GM18873 (cell line): ENCODE measurements around the gene PLXNA4.

ENCODE experiments used
- ATAC-seq: cut with Tn5 transposase; IDR thresholded peaks from one replicate; pipeline ENCODE4 v1.9.1; 2021; ENCODE audit warnings: mild to moderate bottlenecking, moderate library complexity, moderate number of reproducible peaks; ENCODE audit not compliant: unreplicated experiment, low FRiP score

PLXNA4 gene

DNA sequence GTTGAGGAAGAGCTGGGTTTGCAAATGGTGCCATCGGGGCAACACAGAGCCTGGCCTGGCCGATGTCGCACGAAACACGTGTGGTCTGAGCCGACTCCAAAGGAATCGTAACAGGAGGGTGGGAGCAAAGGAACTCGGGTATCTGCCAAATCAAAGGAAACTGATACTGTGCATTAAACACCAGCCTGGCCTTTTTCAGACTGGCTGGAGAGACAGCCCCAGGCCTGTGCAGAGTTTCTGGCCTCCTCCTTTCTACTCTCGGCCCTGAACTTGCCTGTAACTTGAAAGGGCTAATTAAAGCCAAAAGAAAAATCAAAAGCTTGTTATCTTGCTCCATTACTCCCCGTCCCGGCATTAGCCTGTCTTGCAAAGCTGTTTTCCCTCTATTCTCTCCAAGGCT, 71.4 kb downstream of the PLXNA4 start:
- no peak for ATAC-seq

DNA sequence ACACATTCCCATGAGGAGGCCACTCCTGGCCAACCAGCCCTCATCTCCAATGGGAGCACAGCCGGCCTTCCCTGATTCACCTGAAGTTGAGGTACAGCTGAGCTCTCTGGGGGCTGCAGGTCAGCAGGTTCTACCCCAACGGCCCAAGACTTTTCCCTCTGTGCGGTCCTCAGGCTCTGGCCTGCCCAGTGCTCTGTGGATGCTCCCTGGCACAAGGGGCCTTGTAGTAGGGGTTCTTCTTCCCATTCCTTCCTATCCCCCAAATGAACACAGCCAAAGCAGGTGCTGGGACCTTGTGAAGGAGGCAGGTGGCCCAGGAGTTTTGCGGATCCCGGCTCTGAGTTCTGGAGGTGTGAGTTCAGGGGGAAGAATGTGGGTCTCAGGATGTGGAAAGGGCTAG, 72.2 kb downstream of the PLXNA4 start:
- ATAC-seq: no peak

DNA sequence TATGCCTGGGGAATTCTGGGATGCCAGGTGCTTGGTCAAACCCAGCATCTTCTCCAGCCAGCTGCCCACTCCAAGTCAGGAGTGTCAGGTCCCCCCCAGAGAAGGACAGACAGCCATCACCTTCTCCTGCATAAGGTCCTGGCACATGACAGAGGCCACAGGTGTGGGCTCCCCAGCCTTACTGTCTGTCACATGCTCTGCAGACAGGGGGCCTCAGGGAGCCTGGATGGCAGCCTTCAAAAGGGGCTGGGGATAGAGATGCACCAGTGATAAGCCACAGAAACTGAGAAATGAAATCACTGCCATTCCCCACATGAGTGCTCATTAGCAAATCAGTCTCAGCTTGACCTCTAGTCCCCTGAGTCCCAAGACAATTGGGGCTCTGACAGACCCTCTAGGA, 72.9 kb downstream of the PLXNA4 start:
- ATAC-seq: no peak

DNA sequence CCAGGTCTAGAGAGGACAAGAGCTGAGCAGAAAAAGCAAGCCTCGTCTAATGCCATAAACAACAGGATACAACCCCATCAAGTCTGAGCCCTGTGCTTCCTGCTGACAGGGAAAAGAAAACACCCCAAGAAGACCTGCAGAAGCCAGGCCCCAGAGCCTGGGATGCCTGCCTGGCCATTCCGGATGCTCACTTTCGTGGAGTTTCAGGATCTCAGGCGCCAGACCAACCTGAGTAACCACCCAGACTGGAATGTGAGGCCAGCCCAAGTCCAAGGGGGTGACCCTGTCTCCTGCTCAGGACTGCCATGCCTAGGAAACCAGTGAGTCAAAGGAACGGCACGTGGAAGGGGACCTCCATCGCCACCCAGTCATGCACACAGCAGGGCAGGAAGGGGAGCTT, 74.3 kb downstream of the PLXNA4 start:
- ATAC-seq: no peak

DNA sequence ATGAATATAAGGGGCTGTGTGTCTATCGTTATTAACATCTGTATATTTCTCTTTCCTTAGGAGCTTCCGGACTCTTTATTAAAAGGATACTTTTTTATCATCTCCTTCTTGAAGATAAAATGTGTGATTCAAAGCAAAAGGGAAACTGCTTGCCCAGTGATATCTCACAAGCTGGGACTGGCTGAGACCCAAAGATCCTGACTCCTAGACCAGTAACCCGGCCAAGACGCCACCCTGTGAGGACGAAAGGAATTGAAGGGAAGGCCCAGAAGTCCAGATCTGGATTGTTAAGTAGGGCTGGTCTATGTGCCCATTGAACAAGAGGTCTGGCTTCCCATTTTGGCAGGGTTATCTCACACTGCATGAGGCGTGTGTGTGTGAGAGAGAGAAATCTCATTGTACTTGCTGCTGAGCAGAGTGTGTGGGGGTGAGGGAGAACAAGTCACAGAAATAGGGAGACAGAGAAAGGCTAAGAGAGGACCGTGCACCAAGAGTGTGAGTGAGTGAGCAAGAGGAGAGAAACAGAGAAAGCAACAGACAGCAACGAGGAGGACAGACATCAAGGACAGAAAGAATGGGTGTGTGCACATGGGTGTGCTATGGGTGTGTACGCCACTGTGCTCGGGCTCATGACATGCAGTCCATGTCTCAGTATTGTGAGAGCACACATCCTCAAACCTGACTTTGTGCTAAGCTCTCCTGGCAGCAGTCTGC, 75.4 kb downstream of the PLXNA4 start:
- no peak for ATAC-seq

DNA sequence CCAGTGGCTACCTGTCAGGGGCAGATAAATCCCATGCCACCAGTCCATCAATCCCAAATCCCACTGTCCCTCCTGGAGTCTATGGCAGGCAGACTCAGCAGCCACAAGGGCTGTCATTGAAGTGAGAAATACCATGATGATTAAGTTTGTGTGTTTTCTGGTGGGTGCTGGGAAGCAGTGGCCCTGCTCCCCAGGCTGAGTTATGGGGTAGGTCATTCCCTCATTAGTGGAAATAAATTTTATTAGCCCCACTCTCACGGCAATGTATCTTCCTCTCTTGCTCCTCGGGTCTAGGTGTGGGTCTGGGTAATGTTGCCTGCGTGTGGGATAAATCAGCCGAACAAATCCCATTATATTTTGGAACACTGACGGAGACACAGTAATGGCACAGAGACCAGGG, 76.8 kb downstream of the PLXNA4 start:
- ATAC-seq: no peak

DNA sequence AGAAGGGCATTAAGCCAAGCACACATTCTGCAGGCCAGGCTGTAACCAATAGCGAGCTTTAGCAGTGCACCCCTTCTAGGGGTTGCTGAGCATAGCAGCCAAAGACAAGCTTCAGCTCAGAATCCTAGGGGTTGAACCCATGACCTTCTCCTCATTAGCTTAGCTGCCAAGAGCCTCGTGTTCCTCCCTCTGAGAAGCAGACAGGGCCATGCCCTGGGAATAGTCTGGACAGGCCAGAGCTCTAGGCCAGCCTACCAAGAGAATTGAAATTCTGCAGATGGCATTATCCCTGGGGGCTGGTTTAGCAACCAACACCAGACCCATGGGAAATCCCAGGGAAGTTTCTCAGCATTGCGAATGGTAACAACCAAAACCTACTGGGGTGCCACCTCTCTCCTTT, 77.2 kb downstream of the PLXNA4 start:
- ATAC-seq: no peak

DNA sequence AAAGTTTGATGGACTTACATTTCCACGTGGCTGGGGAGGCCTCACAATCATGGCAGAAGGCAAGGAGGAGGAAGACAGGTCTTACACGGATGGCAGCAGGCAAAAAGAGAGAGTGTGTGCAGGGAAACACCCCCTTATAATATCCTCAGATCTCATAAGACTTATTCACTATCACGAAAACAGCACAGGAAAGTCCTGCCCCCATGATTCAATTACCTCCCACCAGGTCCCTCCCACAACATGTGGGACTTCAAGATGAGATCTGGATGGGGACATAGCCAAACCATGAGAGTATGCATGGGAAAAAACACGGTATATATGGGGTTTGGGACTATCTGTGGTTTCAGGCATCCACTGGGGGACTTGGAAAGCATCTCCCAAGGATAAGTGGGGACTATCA, 78.0 kb downstream of the PLXNA4 start:
- ATAC-seq: no peak

DNA sequence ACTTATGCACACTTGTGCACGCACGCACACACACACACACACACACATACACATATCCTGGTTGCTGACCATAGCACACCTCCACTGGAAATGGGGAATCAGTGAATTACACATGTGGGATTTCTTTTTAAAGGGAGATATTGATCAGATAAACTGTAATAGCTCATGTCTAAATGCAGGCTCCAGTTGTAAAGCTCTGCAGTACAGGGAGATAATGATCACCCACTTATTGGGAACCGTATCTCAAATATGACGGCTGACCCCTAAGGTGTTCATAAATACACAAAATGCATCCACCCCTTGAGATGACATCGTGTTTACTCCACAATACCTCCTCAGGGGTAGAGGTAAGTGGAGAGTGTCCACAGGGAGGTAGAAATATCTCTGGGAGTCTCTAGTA, 79.2 kb downstream of the PLXNA4 start:
- no peak for ATAC-seq

DNA sequence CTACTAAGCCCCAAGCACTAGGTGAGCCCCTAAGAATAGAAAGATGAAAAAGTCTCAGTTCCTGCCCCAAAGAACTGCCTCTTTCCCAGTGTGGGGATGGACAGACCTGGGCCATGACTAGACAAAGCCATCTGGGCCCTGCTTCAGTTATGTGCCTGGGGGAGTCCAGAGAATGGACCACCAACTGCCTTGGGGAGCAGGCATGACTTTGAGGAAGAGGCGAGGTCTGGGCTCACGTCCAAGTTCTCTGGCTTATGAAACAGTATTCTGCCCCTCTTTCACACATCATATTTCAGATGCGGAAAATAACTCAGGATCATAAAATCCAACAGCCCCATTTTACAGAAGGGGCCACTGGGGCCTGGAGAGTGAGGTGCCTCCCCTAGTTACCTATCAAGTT, 80.3 kb downstream of the PLXNA4 start:
- no peak for ATAC-seq

DNA sequence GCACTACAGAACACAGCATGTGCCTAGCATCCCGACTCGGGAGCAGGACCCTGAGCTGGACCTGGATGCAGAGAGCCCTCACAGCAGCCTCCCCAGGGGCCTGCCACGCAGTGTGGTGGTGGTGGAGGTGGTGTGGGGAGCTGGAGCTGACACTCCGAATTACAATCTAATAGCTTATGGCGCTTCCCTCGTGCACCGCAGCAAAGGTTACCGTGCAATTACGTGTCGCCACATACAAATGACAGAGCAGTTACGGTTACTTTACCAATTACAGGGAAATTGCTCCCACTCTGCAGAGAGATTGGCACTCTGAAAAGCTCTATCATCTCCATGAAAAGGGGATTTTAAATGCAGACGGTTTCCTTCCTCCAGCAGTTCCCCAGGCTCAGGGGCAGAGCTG, 81.8 kb downstream of the PLXNA4 start:
- ATAC-seq: no peak

DNA sequence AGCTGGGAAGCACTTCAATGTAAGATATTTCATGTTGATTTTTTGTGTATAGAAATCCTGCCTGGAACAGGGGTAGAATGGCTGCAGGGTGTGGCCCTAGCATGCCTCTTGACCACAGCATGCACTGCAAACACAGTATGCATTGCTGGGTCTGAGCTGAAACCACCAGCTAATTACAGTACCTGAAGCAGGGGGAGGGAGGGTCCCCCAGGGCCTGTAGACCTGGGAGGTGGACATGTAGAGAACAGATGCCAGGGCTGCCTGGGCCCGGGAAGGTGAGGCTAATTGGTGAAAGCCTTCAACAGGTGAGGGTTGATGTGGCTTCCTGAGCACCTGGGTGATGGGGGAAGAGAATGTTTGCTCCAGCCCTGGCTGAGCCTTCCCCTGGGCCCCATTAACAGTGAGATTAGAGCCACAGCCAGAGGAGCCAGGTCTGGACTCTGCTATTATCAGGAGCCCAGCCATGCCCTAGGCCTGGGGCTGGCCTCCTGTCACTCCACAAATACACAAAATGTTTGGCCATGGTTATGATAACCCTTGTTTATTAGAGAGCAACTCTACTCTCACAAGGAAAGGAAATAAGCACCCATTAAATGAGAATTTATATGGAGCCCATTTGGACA, 83.3 kb downstream of the PLXNA4 start:
- no peak for ATAC-seq

DNA sequence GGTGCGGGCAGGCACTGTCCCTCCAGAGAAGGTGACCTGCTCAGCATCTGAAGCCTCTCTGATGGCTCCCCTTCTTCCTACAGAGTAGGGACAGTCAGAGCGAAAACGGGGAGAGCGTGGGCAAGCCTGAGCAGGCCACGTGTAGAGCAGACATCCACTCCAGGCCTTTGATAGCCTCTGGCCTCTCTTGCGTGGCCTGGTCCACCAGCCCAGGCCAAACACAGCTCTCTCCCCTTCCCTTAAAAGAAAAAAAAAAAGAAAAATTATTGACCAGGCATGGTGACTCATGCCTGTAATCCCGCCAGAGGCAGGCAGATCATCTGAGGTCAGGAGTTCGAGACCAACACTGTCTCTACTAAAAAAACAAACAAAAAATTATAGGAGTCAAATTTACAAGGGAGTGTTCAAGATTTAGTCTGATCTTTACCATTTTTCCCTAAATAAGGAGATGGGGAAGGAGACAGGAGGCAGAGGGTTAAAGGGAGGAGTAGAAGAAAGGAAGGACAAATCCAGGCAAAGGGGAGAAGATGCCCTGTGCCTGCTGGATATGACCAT, 84.8 kb downstream of the PLXNA4 start:
- no peak for ATAC-seq

DNA sequence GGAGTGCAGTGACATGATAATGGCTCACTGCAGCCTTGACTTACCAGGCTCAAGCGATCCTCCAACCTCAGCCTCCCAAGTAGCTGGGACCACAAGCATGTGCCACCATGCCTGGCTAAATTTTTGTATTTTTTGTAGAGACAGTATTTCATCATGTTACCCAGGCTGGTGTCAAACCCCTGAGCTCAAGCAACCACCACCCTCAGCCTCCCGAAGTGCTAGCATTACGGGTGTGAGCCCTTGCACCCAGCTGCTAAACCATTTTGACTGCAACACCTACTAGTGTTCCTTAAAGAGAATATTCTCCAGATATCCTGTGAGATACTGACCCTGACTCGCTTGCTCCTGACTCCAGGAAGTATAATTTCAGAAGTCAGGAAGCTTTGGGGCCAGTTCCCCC, 85.8 kb downstream of the PLXNA4 start:
- no peak for ATAC-seq

DNA sequence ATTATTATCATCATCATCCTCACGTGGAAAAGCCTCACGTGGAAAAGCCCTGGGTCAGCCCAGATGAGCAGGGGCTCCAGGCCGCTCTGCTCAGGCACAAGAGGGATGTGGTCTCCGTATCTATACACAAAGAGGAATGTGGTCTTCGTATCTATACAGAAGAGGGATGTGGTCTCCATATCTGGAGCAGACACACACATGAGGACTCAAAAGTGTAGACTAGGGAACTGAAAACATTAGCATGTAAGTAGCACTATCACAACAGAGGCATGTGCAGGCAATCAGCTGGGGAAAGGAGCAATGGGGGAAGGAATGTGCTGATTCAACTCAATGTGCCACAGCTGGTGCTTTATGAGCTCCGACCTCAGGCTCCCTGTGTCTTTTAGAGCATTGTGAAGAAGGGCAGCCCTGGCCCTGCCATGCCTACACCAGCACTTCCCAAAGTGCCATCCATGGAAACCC, 86.5 kb downstream of the PLXNA4 start:
- ATAC-seq: no peak

DNA sequence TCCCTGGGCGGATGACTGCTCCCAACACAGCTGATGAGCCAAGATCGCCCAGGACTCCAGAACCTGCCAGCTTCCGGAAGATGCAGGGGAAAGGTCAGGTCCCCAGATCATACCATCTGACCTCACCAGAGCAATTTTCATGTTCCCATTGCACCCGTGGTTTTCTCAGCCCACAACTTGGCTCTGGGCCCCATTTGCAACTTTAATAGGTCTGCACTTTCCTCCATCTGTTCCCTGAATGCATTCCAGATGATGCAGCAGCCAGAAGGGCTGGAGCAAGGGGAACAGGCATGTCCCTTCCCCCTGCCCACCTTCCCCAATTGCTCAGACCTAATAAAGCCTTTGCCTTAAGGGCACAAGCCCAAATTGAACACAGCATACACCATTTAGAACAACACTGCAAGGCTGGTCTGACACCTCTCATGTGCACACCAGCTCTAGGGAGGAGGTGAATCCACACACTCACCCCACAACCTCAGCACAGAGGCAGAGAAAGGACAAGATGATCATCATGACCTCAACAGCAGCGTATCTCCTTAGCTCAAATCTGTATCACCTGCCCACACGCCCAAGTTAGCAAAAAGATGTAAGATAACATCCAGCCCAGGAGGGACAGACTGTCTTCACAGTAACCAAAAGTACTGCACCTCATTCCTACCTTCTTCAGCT, 87.5 kb downstream of the PLXNA4 start:
- no peak for ATAC-seq

DNA sequence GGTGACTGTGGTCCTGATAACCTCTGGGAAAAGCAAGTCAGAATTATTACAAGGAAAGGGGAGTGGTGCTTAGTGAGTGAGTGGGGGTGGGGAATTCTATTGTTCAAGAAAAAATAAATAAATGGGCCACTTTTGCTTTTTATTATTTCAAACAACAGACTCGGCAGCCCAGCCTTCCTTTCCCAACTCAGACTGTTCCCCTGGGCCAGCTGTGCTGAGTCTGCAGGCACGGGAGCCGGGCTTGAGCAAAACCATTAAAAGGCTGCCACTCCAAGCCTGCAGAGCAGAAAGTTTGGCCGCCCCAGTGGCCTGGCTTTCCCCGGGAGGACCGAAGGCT, 90.0 kb downstream of the PLXNA4 start:
- ATAC-seq: no peak

DNA sequence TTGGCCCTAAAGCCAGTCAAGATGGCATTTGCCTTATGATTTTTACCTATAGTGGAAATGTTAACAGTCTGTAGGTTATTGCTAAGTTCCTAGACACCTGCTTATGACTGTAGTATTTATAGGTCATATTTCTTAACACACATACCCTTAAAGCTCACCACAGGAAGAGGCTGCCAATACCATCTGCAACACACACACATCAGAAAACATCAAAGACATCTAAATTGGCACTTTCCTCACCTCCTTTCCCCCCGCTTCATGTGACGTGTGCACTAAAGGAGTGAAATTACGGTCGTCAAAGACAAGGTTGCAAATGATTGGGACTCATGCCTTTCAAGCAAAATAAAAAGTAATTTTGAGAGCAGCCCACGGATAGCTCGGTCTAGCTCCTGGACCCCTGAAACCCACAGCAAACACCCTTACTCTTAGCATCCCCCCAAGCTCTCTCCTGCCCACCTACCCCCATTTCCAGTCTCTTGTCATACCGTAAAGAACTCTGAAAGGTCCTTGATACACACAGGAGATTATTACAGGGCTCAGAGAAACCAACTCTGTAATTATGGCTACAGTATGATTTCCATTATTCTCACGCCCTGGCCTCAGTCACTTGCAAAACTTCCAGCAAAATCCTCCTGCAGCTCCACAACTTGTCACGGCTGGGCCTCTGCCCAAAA, 90.5 kb downstream of the PLXNA4 start:
- no peak for ATAC-seq

DNA sequence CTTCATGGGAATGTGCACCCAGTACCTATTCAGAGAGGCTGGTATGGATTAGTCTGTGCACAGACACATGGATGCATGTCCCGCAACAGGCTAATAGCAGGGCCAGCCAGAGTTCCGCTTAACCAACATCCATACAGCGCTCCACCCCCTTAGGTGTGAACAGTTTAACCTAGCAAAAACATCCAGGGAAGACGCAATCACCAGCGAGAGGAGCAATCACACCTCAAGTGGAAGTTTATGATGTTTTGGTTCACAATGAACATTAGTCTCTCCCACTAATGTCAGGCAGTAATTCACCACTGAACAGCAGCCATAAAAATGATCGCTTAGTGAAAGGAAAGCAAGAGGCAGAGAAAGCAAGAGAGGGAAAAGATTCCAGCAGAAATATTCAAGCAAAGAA, 91.1 kb downstream of the PLXNA4 start:
- ATAC-seq: no peak

DNA sequence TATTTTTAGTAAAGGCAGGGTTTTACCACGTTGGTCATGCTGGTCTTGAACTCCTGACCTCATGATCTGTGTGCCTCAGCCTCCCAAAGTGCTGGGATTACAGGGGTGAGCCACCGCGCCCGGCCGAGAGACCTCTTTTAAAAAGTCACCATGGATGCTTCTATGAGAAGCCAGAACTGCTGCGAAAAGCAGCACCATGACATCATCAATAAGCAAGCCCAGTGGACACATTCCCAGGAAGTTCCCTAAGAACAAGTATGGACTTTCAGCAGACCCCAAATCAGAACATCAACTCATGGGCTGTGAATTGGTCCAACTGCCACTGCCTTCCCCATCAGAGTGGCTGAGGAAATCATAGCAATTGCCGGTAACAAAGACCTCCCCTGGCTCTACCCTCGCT, 93.4 kb downstream of the PLXNA4 start:
- no peak for ATAC-seq

DNA sequence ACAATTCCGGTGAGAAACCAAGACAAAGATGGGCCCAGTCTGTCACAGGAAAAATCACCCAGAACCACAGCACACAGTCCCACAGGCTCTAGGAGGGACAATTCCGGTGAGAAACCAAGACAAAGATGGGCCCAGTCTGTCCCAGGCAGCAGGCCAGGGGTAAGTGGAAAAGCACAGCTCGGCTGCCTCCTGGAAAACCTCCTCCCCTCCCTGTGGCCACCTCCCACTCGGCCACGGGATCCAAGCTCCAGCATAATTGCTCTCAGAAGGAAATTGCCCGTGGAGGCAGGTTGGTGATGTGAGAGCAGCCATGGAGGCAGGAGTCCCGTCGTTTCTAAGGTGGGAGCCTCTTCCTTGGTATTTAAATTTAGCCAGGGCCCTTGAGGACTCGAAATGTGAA, 95.7 kb downstream of the PLXNA4 start:
- no peak for ATAC-seq
